ENCODE results near the gene IP6K3. TPM values are rescaled to one million over a fixed set of nuclear protein-coding genes. Genes with fewer than 3 reads are reported as not detected.

Gene IP6K3
- total RNA-seq, 1 experiment from 2014 or later = not detected

GRCh38 chr6:33779895-33780294 is 33.2 kb upstream of the IP6K3 start:
- CTCF ChIA-PET = interaction anchor here (1.7 kb wide), 1 partner anchor 59 kb away, joined by 5 read pairs; no protein-coding TSS in a partner anchor
- no TSS peak for BruUV-seq (replicated peaks)
- intact Hi-C loops (cut with micrococcal nuclease; ENCODE audit: unreplicated experiment) = no loop called here
- ATAC-seq = no peak
- Histone ChIP-seq H3K27me3 (ENCODE audit: control insufficient read depth, insufficient read depth, low read length) (no peaks in the 10 kb centered on the region), H3K27ac (ENCODE audit: low read length) (peak overlapping the region; percentile 77; the same call in 1 of the 2 replicates), H3K4me1 (ENCODE audit: control insufficient read depth, insufficient read depth, low read length) (peaks cover 45% of the 10 kb centered on the region), H3K36me3 (ENCODE audit: control insufficient read depth, insufficient read depth, low read length) (peaks cover 34% of the 10 kb centered on the region), H3K4me3 (ENCODE audit: low read depth in 2 of 2, low read length in 2 of 2) (no peak overlapping the region), H3K9me3 (ENCODE audit: control insufficient read depth, insufficient read depth, low read depth, low read length) (no peaks in the 10 kb centered on the region)
- POLR2A ChIA-PET = interaction anchor here (0.6 kb wide), 1 partner anchor 128 kb away, joined by 4 read pairs; no protein-coding TSS in a partner anchor
- in situ Hi-C loops (cut with HindIII; ENCODE audit: low pct_unique_long_range_greater_than_20kb, low sequenced_read_pairs) = no loop called here
- no peak for DNase-seq (ENCODE audit: low read depth, low spot score)
- no peak for TF ChIP-seq POLR2AphosphoS5 (IDR thresholded peaks at IDR 0.05; ENCODE audit: low read depth, low read length)
- TF ChIP-seq SIN3A (IDR thresholded peaks at IDR 0.05; ENCODE audit: borderline replicate concordance, insufficient read depth, low read depth, low read length) = no peak
- TF ChIP-seq, protein P1, sequence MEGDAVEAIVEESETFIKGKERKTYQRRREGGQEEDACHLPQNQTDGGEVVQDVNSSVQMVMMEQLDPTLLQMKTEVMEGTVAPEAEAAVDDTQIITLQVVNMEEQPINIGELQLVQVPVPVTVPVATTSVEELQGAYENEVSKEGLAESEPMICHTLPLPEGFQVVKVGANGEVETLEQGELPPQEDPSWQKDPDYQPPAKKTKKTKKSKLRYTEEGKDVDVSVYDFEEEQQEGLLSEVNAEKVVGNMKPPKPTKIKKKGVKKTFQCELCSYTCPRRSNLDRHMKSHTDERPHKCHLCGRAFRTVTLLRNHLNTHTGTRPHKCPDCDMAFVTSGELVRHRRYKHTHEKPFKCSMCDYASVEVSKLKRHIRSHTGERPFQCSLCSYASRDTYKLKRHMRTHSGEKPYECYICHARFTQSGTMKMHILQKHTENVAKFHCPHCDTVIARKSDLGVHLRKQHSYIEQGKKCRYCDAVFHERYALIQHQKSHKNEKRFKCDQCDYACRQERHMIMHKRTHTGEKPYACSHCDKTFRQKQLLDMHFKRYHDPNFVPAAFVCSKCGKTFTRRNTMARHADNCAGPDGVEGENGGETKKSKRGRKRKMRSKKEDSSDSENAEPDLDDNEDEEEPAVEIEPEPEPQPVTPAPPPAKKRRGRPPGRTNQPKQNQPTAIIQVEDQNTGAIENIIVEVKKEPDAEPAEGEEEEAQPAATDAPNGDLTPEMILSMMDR (IDR thresholded peaks at IDR 0.05) = no peak
- TF ChIP-seq TCF7L2 (IDR thresholded peaks at IDR 0.05; ENCODE audit: low read depth, low read length) = no peak
- TF ChIP-seq, protein P2, sequence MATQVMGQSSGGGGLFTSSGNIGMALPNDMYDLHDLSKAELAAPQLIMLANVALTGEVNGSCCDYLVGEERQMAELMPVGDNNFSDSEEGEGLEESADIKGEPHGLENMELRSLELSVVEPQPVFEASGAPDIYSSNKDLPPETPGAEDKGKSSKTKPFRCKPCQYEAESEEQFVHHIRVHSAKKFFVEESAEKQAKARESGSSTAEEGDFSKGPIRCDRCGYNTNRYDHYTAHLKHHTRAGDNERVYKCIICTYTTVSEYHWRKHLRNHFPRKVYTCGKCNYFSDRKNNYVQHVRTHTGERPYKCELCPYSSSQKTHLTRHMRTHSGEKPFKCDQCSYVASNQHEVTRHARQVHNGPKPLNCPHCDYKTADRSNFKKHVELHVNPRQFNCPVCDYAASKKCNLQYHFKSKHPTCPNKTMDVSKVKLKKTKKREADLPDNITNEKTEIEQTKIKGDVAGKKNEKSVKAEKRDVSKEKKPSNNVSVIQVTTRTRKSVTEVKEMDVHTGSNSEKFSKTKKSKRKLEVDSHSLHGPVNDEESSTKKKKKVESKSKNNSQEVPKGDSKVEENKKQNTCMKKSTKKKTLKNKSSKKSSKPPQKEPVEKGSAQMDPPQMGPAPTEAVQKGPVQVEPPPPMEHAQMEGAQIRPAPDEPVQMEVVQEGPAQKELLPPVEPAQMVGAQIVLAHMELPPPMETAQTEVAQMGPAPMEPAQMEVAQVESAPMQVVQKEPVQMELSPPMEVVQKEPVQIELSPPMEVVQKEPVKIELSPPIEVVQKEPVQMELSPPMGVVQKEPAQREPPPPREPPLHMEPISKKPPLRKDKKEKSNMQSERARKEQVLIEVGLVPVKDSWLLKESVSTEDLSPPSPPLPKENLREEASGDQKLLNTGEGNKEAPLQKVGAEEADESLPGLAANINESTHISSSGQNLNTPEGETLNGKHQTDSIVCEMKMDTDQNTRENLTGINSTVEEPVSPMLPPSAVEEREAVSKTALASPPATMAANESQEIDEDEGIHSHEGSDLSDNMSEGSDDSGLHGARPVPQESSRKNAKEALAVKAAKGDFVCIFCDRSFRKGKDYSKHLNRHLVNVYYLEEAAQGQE (IDR thresholded peaks at IDR 0.05; ENCODE audit: insufficient read depth in 1 of 2, low read depth in 2 of 2, low read length in 1 of 2) = no peak

DNA sequence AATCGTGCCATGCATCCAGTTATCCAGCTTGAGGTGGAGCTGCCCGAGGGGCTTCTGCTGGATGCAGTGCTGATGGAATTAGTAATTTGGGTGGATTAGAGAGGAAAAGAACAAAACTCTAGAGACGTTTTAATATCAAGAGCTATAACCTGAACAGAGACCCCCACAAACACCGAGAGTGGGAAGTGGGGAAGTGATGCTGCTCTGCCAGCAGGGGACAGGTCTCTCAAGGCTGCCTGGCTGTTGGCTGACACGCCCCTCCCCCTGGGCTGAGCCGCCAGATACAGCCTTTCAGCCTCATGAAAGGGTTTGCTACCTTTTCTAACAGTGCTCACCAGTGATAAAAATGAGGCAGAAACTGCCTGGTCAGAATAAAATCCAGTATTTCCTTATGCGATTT is 32.6 kb upstream of the IP6K3 start:
- ChIA-PET CTCF (interaction anchor here (0.6 to 1.7 kb wide), 2 partner anchors 15 to 60 kb away, joined by 3 to 5 read pairs; no protein-coding TSS in a partner anchor), POLR2A (interaction anchor here (0.6 kb wide), 1 partner anchor 129 kb away, joined by 4 read pairs; no protein-coding TSS in a partner anchor)
- Histone ChIP-seq H3K4me3 (ENCODE audit: low read depth in 2 of 2, low read length in 2 of 2) (no peak overlapping the region), H3K27ac (ENCODE audit: low read length) (no peak overlapping the region; the same call in 1 of the 2 replicates), H3K4me1 (ENCODE audit: control insufficient read depth, insufficient read depth, low read length) (peaks cover 41% of the 10 kb centered on the region), H3K9me3 (ENCODE audit: control insufficient read depth, insufficient read depth, low read depth, low read length) (no peaks in the 10 kb centered on the region), H3K36me3 (ENCODE audit: control insufficient read depth, insufficient read depth, low read length) (peaks cover 34% of the 10 kb centered on the region), H3K27me3 (ENCODE audit: control insufficient read depth, insufficient read depth, low read length) (no peaks in the 10 kb centered on the region)
- no TSS peak for BruUV-seq (replicated peaks)
- in situ Hi-C loops (cut with HindIII; ENCODE audit: low pct_unique_long_range_greater_than_20kb, low sequenced_read_pairs) = no loop called here
- no peak for ATAC-seq
- no peak for DNase-seq (ENCODE audit: low read depth, low spot score)
- TF ChIP-seq TCF7L2 (IDR thresholded peaks at IDR 0.05; ENCODE audit: low read depth, low read length) (no peak), SIN3A (IDR thresholded peaks at IDR 0.05; ENCODE audit: borderline replicate concordance, insufficient read depth, low read depth, low read length) (no peak), POLR2AphosphoS5 (IDR thresholded peaks at IDR 0.05; ENCODE audit: low read depth, low read length) (no peak)
- TF ChIP-seq, protein P1 (IDR thresholded peaks at IDR 0.05) = no peak
- TF ChIP-seq, protein P2 (IDR thresholded peaks at IDR 0.05; ENCODE audit: insufficient read depth in 1 of 2, low read depth in 2 of 2, low read length in 1 of 2) = no peak
- intact Hi-C loops (cut with micrococcal nuclease; ENCODE audit: unreplicated experiment) = no loop called here

Measured in Panc1 (cell line).